Testis (tissue), 3 donors: ENCODE data around the gene URM1. TPM values are rescaled to one million over a fixed set of nuclear protein-coding genes. Genes with fewer than 3 reads are reported as not detected.
"Not testable (repeated sequence)": the region's sequence is repeated elsewhere in the genome, so short reads cannot be mapped to it uniquely, and the experiment has no call there.

Experiments used
- DNase-seq: peaks from one replicate; pipeline ENCODE4 v3.0.0-alpha.2; 2019
- H3K27ac ChIP-seq, 2 donors: fragments of 200-600 bp; sonication (generic); one replicate each; pipeline ENCODE4 v1.5.1; 2019
- H3K27me3 ChIP-seq: fragments of 200-600 bp; sonication (generic); one replicate; pipeline ENCODE4 v1.5.1; 2019
- H3K36me3 ChIP-seq: fragments of 200-600 bp; sonication (generic); one replicate; pipeline ENCODE4 v1.5.1; 2017; ENCODE audit warnings: low read depth; ENCODE audit errors: missing control alignments
- H3K4me1 ChIP-seq: fragments of 200-600 bp; sonication (generic); one replicate; pipeline ENCODE4 v1.5.1; 2019
- H3K4me3 ChIP-seq, 2 donors: fragments of 200-600 bp; sonication (generic); one replicate each; pipeline ENCODE4 v1.5.1; 2017 to 2019
- H3K9me3 ChIP-seq: fragments of 200-600 bp; sonication (generic); one replicate; pipeline ENCODE4 v1.5.1; 2017
- POLR2A ChIP-seq: fragments of 450-650 bp; IDR thresholded peaks from one replicate; pipeline ENCODE4 v1.6.1; 2017; ENCODE audit warnings: antibody characterized with exemption, mild to moderate bottlenecking, moderate library complexity
- WGBS, 2 donors: methylation state at CpG; one replicate each; pipeline ENCODE4 v1.1.5; 2018; 5-methylcytosine and 5-hydroxymethylcytosine counted together
- intact Hi-C: fragments of 100-400 bp; cut with DNase I; formaldehyde crosslinking; loops from one replicate; pipeline ENCODE4 v1.15.1; 2023; ENCODE audit warnings: low total_unique reads
- polyA plus RNA-seq: library from polyadenylated mRNA; stranded (reverse); fragments of 350-450 nt; fragmentation: Illumina TruSeq; extraction: RNeasy Lipid Tissue Mini Kit (QIAGEN cat#74804); gene quantifications from one replicate; pipeline ENCODE4 v1.2.3, GENCODE V29; 2014; ENCODE audit warnings: low read depth, low replicate concordance; ENCODE audit not compliant: insufficient read depth
- total RNA-seq, 2 donors: library from RNA; depleted of rRNA; stranded (reverse); fragments of >200 nt; gene quantifications; one replicate each; pipeline ENCODE4 v1.2.3, GENCODE V29; 2016
- TF ChIP-seq, protein P1 (sequence below), 3 experiments: fragments of 450-650 bp in 2 of 3; fragments of 200-600 bp in 1 of 3; sonication (generic) in 1 of 3; IDR thresholded peaks; one replicate each; pipeline ENCODE4 v1.5.1; 2016 to 2019; ENCODE audit warnings: antibody characterized with exemption in 3 of 3, mild to moderate bottlenecking in 2 of 3, moderate library complexity in 1 of 3

Gene URM1
- total and polyA plus RNA-seq, 3 donors from 2014 or later = 31.5 to 51.1 (median 36.8) TPM

DNA sequence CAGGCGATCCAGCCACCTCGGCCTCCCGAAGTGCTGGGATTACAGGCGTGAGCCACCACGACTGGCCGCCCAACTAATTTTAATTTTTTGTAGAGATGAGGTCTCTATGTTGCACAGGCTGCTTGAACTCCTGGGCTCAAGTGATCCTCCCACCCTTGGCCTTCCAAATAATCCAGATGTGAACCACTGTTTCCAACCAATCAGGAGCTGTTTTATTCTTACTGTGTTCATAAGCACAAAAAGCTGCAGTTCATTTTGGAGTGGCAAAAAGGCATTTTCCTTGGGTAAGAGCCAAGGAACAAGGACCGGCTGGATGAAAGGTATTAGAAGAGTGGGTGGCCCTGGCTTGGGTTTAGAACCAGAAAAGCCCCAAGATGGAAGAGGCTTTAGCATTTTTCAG, 36.0 kb upstream of the URM1 start:
- DNase-seq = no peak
- TF ChIP-seq, protein P1, sequence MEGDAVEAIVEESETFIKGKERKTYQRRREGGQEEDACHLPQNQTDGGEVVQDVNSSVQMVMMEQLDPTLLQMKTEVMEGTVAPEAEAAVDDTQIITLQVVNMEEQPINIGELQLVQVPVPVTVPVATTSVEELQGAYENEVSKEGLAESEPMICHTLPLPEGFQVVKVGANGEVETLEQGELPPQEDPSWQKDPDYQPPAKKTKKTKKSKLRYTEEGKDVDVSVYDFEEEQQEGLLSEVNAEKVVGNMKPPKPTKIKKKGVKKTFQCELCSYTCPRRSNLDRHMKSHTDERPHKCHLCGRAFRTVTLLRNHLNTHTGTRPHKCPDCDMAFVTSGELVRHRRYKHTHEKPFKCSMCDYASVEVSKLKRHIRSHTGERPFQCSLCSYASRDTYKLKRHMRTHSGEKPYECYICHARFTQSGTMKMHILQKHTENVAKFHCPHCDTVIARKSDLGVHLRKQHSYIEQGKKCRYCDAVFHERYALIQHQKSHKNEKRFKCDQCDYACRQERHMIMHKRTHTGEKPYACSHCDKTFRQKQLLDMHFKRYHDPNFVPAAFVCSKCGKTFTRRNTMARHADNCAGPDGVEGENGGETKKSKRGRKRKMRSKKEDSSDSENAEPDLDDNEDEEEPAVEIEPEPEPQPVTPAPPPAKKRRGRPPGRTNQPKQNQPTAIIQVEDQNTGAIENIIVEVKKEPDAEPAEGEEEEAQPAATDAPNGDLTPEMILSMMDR (IDR thresholded peaks at IDR 0.05) = no peak
- TF ChIP-seq POLR2A = no peak
- 64 to 77% methylated on average over 7 of the region's 7 CpGs for WGBS, 2 donors
- H3K4me3 ChIP-seq = no peak overlapping the region
- H3K27me3 ChIP-seq = no peaks in the 10 kb centered on the region
- no peaks in the 10 kb centered on the region for H3K36me3 ChIP-seq
- H3K27ac ChIP-seq = no peak overlapping the region
- no peaks in the 10 kb centered on the region for H3K9me3 ChIP-seq
- H3K4me1 ChIP-seq = no peaks in the 10 kb centered on the region
- intact Hi-C loops = no loop called here

DNA sequence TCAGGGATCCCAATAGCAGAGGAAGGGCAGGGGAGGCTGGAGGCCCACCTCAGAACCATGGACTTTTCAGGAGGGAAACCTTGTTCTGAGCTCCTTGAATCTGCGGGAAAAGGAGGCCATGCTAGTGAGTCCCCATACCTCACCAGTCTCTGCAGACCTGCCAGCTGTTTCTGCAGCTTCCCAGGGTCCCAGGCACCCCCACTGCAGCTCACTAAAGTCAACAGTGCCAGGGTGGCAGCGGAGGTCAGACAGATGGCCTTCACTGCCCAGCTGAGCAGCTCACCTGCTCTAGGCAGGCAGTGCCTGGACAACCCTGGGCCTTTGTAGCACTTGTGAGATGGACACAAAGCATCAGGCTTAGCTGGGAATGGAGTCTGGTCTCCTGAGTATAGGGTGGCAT, 35.3 kb upstream of the URM1 start:
- H3K9me3 ChIP-seq = no peaks in the 10 kb centered on the region
- no peaks in the 10 kb centered on the region for H3K36me3 ChIP-seq
- no peak overlapping the region for H3K27ac ChIP-seq
- DNase-seq = no peak
- peaks cover under 1% of the 10 kb centered on the region for H3K4me1 ChIP-seq
- WGBS, 2 donors = 87 to 100% methylated on average over 1 to 2 of the region's 2 CpGs
- intact Hi-C loops = no loop called here
- TF ChIP-seq, protein P1 (IDR thresholded peaks at IDR 0.05) = no peak
- no peak for TF ChIP-seq POLR2A
- no peaks in the 10 kb centered on the region for H3K27me3 ChIP-seq
- H3K4me3 ChIP-seq = no peak overlapping the region

DNA sequence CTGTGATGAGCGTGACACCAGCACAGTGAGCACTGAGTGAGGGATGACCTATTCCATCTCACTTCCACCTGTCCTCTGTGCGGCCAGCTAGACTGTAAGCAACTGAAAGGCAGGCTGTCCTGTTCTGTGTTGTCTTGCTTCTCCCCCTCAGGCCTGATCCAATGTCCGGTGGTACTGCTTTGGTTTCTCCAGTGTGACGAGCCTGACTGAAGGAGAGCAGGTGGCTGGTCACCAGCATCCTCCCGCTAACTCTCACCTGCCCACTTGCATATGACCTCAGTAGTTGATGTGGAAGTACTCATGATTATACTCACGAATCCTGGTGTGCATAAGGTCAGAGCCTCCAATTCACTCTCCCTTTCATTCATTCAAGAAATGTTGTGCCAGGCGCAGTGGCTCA, 33.2 kb upstream of the URM1 start:
- no peak for DNase-seq
- no peaks in the 10 kb centered on the region for H3K9me3 ChIP-seq
- TF ChIP-seq, protein P1 (IDR thresholded peaks at IDR 0.05) = no peak
- TF ChIP-seq POLR2A = no peak
- no peaks in the 10 kb centered on the region for H3K36me3 ChIP-seq
- intact Hi-C loops = no loop called here
- WGBS, 2 donors = 91 to 95% methylated on average over 7 of the region's 7 CpGs
- H3K27me3 ChIP-seq = no peaks in the 10 kb centered on the region
- H3K4me3 ChIP-seq = no peak overlapping the region
- H3K4me1 ChIP-seq = peaks cover 6% of the 10 kb centered on the region
- H3K27ac ChIP-seq = no peak overlapping the region

DNA sequence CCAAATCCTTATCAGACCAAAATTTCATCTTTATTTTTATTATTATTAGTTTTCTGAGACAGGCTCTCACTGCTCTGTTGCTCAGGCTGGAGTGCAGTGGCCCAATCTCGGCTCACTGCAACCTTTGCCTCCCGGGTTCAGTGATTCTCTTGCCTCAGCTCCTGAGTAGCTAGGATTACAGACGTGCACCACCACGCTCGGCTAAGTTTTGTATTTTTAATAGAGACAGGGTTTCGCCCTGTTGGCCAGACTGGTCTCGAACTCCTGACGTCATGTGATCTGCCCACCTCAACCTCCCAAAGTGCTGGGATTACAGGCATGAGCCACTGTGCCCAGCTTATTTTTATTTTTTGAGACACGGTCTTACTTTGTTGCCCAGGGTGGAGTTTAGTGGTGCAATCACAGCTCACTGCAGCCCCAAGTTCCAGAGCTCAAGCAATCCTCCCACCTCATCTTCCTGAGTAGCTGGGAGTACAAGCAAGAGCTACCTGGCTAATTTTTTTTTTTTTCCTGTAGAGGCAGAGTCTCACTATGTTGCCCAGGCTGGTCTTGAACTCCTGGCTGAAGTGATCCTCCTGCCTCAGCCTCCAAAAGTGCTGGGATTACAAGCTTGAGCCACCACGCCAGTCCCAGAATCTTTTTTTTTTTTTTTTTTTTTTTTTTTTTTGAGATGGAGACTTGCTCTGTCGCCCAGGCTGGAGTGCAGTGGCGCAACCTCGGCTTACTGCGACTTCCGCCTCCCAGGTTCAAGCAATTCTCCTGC, 32.1 kb upstream of the URM1 start:
- H3K4me1 ChIP-seq, DNase-seq, H3K9me3 ChIP-seq, intact Hi-C loops, H3K27me3 ChIP-seq, H3K27ac ChIP-seq, H3K36me3 ChIP-seq, H3K4me3 ChIP-seq: not testable (repeated sequence)
- WGBS, 2 donors = 89 to 90% methylated on average over 15 of the region's 15 CpGs

DNA sequence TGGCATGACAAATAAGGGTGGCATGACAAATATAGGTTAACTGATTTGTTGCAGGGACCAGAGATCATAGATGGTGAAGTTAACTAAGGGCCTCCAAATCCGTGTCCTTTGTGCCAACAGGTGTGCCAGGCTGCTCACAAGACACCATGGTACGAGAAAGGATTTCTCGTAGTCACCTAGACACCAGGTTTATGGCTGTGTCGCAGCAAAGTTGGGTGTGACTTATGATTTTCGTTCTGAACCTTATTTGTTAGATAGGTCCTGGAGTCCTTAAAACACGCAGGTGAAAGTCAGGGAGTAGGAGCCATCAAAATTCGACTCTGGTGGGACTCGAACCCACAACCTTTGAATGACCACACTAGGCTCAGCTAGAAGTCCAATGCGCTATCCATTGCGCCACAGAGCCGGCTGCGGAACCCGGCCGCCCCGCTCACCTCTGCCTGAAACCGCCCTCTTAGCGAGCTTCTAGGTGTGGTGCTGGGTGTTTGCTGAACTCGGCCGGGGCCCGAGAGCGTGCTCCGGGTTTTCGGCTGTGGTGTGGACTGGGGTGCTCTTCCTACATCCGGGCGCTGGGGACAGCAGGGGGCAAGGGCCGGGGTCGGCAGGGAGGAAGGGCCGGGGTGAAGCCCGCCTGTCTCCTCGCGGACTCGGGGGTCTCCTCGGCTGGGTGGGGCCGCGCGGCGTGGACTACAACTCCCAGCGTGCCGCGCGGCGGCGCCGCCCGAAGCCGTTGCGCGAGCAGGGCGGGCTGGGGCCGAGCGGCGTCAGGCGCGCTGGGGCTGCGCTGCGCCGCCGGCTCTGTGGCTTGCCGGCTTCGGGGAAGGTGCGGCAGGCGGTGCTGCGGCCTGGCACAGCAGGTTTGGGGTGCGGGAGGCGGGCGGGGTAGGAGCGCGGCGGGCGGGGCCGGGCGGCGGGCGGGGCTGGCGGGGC, 31.1 kb upstream of the URM1 start, which contains the start of gene SLC27A4:
Gene SLC27A4 (plus strand): TSS at position 767 of the 930 bp plus-strand sequence. CDS start 2,606 bp downstream, outside the sequence.
- Histone ChIP-seq H3K4me3 (peak within 1 kb of the TSS; percentile 67 to 75), H3K36me3 (no peaks in the 10 kb centered on the region), H3K27ac (peak within 1 kb of the TSS; percentile 44 to 57), H3K4me1 (peaks cover 6% of the 10 kb centered on the region), H3K27me3 (no peaks in the 10 kb centered on the region), H3K9me3 (no peaks in the 10 kb centered on the region)
- 8 to 17% methylated on average over 23 to 49 of the region's 75 CpGs for WGBS, 2 donors
- intact Hi-C loops = no loop called here
- no peak for TF ChIP-seq POLR2A
- TF ChIP-seq, protein P1 (IDR thresholded peaks at IDR 0.05) = peak in 1 of 3 experiments; percentile 17
- DNase-seq = peak; percentile 74
